ENCODE data around the gene SH3BP1. TPM values are rescaled to one million over a fixed set of nuclear protein-coding genes. Genes with fewer than 3 reads are reported as not detected.
"Not testable (repeated sequence)": the region's sequence is repeated elsewhere in the genome, so short reads cannot be mapped to it uniquely, and the experiment has no call there.

Gene SH3BP1
- polyA plus RNA-seq (2013, experiment 1 of 2; ENCODE audit: insufficient read length): 7.5 TPM
- polyA plus RNA-seq (2013, experiment 2 of 2; ENCODE audit: insufficient read length): 8.9 TPM

DNA sequence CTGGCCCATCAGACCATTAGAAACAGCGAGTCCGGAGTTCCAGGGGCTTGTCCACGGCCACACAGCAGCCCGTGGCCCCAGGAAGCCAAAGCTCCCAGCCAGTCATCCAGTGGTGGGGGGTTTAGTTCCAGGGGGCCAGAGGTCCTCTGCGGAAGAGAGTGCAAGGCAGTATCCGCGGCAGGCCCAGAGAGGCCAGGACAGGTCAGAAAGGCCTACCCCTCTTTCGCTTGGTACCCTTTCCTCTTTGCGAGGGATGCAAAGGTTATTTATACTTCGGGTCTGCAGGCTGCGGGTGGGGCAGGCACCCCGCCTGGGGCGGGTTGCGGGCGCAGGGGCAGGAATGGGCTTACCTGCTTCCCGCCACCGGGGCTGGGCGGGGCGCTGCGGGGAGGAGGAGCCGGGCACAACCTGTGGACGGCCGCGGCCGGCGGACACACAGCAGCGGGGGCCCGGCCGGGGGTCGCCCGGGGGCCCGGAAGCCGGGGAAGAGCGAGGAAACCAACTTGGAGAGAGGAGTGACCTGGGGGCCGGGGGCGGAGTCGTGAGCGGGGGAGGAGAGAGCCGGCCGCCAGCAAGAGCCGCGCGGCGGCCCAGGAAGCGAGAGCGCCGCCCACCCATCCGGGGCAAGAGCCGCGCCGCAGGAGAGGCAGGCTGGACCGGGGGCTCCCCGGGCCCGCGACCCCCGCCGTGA lies at the start of gene SH3BP1:
Gene SH3BP1 (plus strand): TSS at position 600 of the 691 bp plus-strand sequence. CDS start 119 bp downstream, outside the sequence.
- DNase-seq: peak; percentile 37

DNA sequence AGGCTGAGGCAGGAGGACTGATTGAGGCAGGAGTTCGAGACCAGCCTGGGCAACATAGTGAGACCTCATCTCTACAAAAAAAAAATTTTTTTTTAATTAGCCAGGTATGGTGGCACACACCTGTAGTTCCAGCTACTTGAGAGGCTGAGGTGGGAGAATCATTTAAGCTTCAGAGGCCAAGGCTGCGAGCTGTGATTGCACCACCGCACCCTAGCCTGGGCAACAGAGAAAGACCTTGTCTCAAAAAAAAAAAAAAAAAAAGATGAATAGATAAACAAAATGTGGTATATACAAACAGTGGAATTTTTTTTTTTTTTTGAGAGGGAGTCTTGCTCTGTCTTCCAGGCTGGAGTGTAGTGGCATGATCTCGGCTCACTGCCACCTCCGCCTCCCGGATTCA lies 48.4 kb upstream of the SH3BP1 start:
- not testable (repeated sequence) for DNase-seq

DNA sequence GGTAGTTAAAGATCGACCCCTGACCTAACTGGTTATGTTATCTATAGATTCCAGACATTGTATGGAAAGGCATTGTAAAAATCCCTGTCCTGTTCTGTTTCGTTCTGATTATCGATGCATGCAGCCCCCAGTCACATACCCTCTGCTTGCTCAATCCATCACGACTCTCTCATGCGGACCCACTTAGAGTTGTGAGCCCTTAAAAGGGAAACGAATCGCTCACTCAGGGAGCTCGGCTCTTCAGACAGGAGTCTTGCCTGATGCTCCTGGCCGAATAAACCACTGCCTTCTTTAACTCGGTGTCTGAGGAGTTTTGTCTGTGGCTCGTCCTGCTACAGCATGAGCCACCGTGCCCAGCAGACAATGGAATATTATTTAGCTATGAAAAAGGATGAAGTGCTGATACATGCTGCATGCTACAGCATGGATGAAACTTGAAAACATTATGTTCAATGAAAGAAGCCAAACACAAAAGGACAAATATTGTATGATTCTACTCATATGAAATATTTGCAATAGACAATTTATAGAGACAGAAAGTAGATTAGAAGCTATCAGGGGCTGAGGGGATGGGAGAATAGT lies 47.6 kb upstream of the SH3BP1 start:
- no peak for DNase-seq

DNA sequence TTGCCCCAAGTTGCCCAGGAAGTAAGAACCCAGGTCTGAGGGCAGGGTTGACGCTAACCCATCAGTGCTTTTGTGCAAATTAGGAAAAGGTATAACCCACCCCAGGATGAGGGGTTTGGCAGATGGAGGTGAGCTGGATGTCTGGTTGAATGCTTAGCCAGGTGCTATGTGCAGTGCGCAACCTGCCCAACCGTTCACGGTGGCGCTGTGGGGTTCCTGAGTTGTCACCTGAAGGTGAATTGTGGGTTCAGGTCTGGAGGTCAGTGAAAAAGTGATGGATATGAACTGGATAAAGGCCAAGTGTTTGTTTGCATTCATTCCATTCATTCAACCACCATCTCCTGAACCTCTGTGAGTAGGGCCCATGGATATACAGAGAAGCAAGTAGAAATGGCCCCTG lies 45.2 kb upstream of the SH3BP1 start:
- no peak for DNase-seq

DNA sequence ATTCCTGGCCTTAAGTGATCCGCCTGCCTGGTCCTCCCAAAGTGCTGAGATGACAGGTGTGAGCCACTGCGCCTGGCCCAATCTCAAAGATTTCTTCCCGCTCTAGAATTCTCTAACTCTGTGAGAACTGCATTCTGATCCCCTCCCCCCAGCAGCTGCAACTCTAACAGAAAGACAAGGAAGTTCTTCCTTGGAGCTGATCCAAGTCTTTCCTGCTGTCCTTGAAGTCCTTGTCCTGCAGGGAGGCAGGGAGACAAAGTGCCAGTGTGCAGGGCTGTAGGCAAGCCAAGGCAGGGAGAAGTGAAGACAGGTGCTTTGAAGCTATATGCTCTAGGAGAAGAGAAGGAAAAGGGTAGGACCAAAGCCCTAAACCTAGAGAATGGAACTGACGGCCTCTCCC lies 40.3 kb upstream of the SH3BP1 start:
- no peak for DNase-seq

DNA sequence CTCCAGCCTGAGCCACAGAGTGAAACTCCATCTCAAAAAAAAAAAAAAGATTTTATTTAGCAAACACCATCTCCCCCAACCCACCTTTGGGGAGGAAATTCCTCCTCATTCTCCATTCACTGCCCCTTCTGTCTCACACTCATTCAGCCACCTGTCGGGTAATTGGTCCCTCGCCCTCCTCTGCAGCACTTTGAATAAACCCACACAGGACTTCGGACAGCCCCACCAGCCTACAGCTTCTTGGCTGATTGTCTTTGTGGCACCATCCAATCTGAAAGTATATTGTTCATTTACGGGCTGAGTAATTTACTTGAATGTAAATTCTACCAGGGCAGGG lies 38.3 kb upstream of the SH3BP1 start:
- no peak for DNase-seq

GRCh38 chr22:37601540-37602442 lies 37.7 kb upstream of the SH3BP1 start:
- DNase-seq: peak; percentile 37

DNA sequence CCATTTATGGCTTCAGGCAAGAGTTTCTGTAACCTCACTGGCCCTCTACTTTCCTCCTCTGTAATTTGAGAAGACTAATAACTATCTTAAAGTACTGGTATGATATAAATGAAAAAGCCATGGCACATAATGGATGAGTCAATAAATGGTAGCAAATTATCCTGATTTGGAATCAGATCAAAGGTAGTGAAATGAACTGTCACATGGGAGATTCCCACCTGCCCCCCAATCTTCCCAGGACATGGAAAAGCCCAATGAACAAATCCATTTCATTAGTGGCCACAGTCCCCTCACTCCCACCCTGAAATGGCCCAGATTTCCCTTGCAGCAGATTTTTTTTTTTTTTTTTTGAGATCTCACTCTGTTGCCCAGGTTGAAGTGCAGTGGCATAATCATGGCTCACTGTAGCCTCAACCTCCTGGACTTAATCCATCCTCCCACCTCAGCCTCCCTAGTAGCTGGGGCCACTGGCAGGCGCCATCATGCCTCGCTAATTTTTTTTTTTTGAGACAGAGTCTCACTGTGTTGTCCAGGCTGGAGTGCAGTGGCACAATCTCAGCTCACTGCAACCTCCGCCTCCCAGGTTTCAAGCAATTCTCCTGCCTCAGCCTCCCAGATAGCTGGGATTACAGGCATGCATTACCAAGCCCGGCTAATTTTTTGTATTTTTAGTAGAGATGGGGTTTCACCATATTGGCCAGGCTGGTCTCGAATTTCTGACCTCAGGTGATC lies 36.8 kb upstream of the SH3BP1 start:
- not testable (repeated sequence) for DNase-seq

DNA sequence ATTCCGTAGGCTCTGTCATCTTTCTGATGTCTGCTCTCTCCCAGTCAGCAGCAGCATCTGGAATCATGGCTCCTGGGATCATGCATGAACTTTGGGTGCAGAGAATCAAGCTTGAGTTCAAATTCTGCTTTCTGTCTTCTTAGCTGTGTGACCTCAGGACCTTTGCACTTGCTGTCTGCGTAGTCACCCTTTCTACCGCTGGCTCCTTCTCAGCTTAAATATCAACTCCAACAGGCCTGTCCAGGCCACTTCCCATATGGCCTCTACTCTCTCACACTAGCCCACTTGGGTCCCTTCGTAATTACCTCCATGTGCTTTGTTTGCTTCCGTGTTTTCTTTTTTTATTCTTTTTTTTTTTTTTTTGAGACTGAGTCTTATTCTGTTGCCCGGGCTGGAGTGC lies 35.4 kb upstream of the SH3BP1 start:
- no peak for DNase-seq

- no peak for DNase-seq
These were observed 34.6 kb upstream of the SH3BP1 start for GRCh38 chr22:37604875-37605274.

DNA sequence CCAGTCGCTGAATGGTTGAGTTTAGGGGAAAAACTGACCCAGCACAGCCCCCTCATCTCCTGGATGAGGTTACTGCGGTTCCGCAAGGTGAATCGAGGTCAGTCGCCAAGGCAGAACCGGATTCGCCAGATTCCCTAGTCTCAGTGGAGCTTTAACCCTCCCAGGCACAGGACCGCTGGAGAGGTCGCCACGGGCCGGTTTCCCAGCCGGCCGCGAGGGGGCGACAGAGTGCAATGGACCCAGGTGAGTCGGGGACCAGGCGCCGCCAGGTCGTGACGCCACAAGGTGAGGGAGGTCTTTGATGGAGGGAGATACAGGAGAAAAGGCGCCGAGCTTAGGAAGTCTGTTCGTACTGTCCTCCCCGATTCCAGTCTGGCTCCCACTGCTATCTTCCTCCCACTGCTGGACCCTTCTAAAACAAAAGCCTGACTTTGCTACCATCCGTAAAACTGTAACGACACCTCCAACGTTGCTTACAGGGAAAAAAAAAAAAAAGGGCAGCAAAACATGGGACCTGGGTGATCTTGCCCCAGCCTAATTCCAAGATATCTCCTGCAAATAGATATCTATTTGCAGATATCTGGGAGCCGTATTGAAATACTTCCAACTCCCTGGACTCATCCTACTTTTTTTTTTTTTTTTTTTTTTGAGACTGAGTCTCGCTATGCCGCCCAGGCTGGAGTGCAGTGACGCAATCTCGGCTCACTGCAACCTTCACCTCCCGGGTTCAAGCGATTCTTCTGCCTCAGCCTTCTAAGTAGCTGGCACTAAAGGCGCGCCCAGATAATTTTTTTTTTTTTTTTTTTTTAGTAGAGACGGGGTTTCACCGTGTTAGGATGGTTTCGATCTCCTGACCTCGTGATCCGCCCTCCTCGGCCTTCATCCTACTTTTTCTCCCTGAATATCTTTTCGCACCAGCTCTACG lies 32.2 kb upstream of the SH3BP1 start:
- DNase-seq: peak; percentile 58

- no peak for DNase-seq
These were observed 31.5 kb upstream of the SH3BP1 start for GRCh38 chr22:37607935-37608476.

- DNase-seq: peak; percentile 99
These were observed 30.8 kb upstream of the SH3BP1 start, which contains the start of gene GGA1 for GRCh38 chr22:37608477-37609239. TSS of gene GGA1 (plus strand) at chr22:37608834. CDS start at chr22:37608861, 27 bp downstream.

GRCh38 chr22:37609240-37610152 lies 30.0 kb upstream of the SH3BP1 start:
- DNase-seq: no peak

- DNase-seq: not testable (repeated sequence)
These were observed 29.4 kb upstream of the SH3BP1 start for GRCh38 chr22:37610153-37610475.

- no peak for DNase-seq
These were observed 28.9 kb upstream of the SH3BP1 start for GRCh38 chr22:37610480-37611129.

DNA sequence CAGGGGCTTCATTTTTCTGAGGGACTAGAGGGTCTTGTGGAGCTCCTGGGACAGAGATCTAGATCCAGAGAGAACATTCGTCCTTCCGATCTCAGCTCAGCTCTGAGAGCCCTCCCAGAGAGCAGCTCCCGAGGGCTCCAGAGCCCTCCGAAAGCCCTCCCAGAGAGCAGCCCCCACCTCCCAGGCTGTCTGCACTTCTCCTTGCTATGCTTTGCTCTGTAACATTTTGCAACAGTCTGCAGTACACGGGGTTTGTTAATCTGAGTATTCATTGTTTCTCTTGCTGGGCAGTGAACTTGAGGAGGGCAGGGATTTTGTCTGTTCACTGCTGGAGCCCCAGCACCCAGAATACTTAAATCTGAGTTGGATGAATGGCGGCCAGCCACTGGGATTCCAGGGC lies 28.3 kb upstream of the SH3BP1 start:
- DNase-seq: no peak

GRCh38 chr22:37616201-37617083 lies 23.0 kb upstream of the SH3BP1 start:
- no peak for DNase-seq

Data from fibroblast of skin of scalp (primary cell).